AG04449 (cell line): ENCODE data around the gene PNKD.

Experiments
- CTCF ChIA-PET: fragments of 350-600 bp; formaldehyde crosslinking; extraction: SDS; loops from one replicate; lab custom pipeline; 2021; ENCODE audit warnings: antibody characterized with exemption; lab: Yijun Ruan, JAX
- POLR2A ChIA-PET: fragments of 400-600, 350-600 bp; formaldehyde crosslinking; extraction: SDS; loops from one replicate; lab custom pipeline; 2020; ENCODE audit warnings: antibody characterized with exemption, inconsistent platforms; lab: Yijun Ruan, JAX
- DNase-seq: peaks from one replicate; pipeline ENCODE4 v3.0.0-alpha.2; 2010; ENCODE audit warnings: low read depth, low spot score
- H3K4me3 ChIP-seq: 2 replicates; pipeline ENCODE4 v1.5.1; 2011; ENCODE audit warnings: low read depth, mild to moderate bottlenecking, control low read depth, low read length
- CTCF ChIP-seq: IDR thresholded peaks from one replicate; pipeline ENCODE4 v1.5.1; 2011; ENCODE audit warnings: mild to moderate bottlenecking, moderate library complexity, low read length, control low read depth, inconsistent platforms; ENCODE audit not compliant: insufficient read depth; ENCODE audit errors: missing control alignments

PNKD gene

DNA sequence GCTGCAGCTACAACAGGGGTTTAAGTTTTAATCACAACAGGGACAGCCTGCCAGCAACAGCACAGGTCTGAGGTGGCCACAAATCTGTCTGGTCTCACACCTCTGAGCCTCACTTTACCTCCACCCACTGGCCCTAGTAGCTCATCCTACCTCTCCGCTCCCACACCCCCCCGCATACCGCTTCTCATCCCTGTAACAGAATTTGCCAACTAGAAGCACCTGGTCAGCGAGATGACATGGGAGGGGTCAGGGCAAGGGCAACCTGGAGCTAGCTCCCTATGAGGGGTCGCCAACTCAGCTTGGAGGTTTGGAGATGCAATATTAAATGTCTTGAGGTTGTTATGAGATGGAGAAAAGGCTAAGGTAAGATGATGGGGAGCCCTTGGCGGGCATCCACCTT lies 93.9 kb downstream of the PNKD start:
- H3K4me3 ChIP-seq = no peak overlapping the region
- ChIA-PET CTCF (interaction anchor here (1.2 to 2.6 kb wide), 4 partner anchors 8 to 92 kb away, joined by 3 to 10 read pairs (median 4); partner anchors contain the start of gene CATIP), POLR2A (no interaction called here)
- no peak for TF ChIP-seq CTCF
- no peak for DNase-seq

DNA sequence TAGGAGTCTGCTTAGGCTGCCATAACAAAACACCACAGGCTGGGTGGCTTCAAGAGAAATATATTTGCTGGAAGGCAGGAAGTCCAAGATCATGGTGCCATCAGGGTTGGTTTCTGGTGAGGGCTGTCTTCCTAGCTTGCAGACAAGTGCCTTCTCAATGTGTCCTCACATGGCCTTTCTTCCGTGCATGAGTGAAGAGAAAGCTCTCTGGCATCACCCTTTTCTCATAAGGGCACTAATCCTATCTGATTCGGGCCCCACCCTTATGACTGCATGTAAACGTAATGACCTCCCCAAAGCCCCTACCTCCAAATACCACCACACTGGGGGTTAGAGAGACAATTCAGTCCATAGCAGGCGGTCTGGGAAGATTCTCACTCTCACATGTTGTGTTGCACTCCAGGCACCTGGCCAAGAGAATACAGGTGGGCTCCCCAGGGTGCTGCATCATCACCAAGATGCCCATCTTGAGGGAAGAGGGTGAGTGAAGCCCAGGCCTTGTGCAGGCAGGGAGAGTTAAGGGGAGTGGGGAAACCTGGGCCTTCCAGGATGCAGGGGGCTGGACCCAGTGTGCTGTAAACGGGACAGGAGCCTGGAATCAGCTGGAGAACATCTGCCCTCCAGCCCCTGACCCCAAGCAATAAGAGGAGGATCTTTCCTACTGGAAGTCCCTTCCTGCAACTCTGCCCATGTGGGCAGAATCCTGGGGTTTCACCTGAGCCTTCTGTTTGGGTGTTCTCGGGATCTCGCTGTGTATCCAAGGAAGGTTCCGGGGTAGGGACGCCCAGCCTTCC lies 96.5 kb downstream of the PNKD start:
- CTCF ChIA-PET = interaction anchor here (0.8 to 2.6 kb wide), 6 partner anchors 9 to 74 kb away, joined by 3 to 11 read pairs (median 6); partner anchors contain the start of gene CATIP
- H3K4me3 ChIP-seq = peak overlapping the region; percentile 59; the same call in 1 of the 2 replicates
- TF ChIP-seq CTCF = no peak
- no peak for DNase-seq
- POLR2A ChIA-PET = interaction anchor here (1.1 kb wide), 1 partner anchor 79 kb away, joined by 4 read pairs; no protein-coding TSS in a partner anchor

DNA sequence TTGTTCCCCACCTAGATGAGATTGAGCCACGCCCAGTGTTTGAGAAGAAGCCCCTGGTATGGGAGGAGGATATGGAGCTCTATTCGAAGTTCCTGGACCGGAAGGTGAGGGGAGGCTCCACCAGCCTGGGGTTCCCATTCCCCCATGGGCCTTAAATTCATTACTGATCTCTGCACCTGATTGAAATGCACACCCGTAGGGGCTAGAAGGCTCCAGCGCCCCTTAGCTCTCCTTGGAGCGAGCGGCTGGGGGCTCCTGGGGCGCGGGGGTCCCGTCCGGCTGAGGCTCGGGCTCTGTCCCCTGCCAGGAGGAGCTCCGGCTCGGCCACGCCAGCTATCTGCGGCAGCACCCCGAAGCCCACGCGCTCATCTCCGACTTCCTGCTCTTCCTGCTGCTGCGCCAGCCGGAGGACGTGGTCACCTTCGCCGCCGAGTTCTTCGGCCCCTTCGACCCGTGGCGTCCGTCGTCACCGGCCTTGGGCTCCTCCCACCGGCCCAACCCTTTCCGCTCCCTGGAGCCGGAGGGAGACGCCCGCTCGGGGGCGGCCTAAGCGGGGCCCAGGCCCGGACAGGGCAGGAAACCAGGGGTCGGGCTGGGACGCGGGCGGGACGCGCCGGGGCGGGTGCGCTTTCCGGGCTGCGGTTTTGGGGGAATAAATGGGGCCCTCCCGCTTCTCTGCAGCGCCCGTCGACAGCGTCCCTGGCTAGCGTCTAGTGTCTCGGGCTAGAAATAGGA lies 97.3 kb downstream of the PNKD start:
- ChIA-PET POLR2A (interaction anchor here (1.1 kb wide), 1 partner anchor 80 kb away, joined by 4 read pairs; no protein-coding TSS in a partner anchor), CTCF (interaction anchor here (0.8 to 2.0 kb wide), 5 partner anchors 10 to 75 kb away, joined by 3 to 11 read pairs (median 6); partner anchors contain the start of gene CATIP)
- peak overlapping the region; percentile 59 for H3K4me3 ChIP-seq
- TF ChIP-seq CTCF = no peak
- DNase-seq = no peak

GRCh38 chr2:218368150-218368528 lies 97.8 kb downstream of the PNKD start:
- POLR2A ChIA-PET = interaction anchor here (0.9 kb wide), 1 partner anchor 224 kb away, joined by 3 read pairs; no protein-coding TSS in a partner anchor
- no peak for DNase-seq
- no peak for TF ChIP-seq CTCF
- CTCF ChIA-PET = interaction anchor here (0.7 to 2.1 kb wide), 8 partner anchors 9 to 96 kb away, joined by 3 to 11 read pairs (median 5); partner anchors contain the start of gene CATIP
- H3K4me3 ChIP-seq = peak overlapping the region; percentile 59

DNA sequence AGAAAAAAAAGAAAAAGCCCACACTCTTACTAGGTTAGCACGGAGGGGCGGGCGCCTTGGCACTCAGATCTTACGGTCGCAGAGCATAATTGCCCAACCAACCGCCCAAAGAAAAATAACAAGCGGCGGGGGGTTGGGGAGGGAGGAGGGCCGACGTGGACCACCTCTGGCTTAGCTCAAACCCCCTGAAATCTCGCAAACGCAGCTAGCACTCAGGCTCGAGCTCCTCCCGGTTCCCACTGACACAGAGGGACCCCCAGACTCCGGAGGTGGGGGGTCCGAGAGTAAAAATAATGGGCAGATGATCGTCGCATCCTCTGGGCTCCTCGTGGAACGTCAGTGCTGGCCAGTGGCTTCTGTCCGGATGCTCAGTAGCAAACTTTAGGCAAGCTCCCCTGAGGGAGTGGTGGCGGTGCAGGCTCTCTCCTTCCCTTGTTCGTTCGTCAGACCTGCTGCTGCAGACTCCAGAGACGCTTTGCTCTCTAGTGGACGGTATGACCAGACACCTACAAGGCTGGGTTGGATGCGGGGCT lies 98.4 kb downstream of the PNKD start:
- CTCF ChIA-PET = interaction anchor here (0.7 to 2.1 kb wide), 5 partner anchors 10 to 97 kb away, joined by 3 to 8 read pairs (median 4); partner anchors contain the start of gene CATIP
- no peak for TF ChIP-seq CTCF
- DNase-seq = no peak
- POLR2A ChIA-PET = interaction anchor here (0.9 kb wide), 1 partner anchor 224 kb away, joined by 3 read pairs; no protein-coding TSS in a partner anchor
- H3K4me3 ChIP-seq = no peak overlapping the region
